ENCODE data around the gene OLFML1.

DNA sequence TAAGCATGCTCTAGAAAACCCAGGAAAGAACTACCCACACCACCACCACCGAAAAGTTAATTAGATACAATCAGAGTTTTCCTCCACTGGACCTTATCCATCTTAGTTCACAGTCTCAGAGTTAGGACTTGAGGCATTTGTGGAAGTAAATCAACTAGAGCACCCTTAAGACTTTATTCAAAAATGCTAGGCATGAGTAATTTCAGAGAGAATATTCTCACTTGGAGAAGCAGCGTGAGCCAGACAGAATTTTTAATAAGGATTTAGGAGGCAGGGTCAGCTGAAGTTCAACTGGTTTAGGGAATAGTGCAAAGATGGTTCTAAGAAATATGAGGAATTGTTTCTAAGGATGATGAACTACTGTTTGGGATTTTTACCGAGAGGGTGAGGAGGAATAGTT, 1.2 kb upstream of the OLFML1 start:
- TF ChIP-seq, protein P1, sequence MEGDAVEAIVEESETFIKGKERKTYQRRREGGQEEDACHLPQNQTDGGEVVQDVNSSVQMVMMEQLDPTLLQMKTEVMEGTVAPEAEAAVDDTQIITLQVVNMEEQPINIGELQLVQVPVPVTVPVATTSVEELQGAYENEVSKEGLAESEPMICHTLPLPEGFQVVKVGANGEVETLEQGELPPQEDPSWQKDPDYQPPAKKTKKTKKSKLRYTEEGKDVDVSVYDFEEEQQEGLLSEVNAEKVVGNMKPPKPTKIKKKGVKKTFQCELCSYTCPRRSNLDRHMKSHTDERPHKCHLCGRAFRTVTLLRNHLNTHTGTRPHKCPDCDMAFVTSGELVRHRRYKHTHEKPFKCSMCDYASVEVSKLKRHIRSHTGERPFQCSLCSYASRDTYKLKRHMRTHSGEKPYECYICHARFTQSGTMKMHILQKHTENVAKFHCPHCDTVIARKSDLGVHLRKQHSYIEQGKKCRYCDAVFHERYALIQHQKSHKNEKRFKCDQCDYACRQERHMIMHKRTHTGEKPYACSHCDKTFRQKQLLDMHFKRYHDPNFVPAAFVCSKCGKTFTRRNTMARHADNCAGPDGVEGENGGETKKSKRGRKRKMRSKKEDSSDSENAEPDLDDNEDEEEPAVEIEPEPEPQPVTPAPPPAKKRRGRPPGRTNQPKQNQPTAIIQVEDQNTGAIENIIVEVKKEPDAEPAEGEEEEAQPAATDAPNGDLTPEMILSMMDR (IDR thresholded peaks at IDR 0.05) = no peak
- no peak for TF ChIP-seq POLR2A (IDR thresholded peaks at IDR 0.05)

Data from uterus (tissue), 2 donors.